Adrenal gland (tissue), 12 donors: ENCODE results near the gene C1orf174. TPM values are rescaled to one million over a fixed set of nuclear protein-coding genes. Genes with fewer than 3 reads are reported as not detected.

Source experiments
- DNase-seq, 7 donors: peaks; one replicate each; pipeline ENCODE4 v3.0.0-alpha.2; 2019 to 2020
- H3K27ac ChIP-seq, 5 donors: fragments of 200-600 bp; sonication (generic) in 4 of 5; 1 replicate in 3 of 5; 2 replicates in 2 of 5; pipeline versions ENCODE4 v1.5.1 to v1.8.0; 2016 to 2020; ENCODE audit warnings: mild to moderate bottlenecking in 1 of 5
- H3K27me3 ChIP-seq: fragments of 200-600 bp; 2 replicates; pipeline ENCODE4 v1.8.0; 2021
- H3K36me3 ChIP-seq, 2 donors: fragments of 200-600 bp; replicated peaks in 1 of 2; 1 replicate in 1 of 2; 2 replicates in 1 of 2; pipeline versions ENCODE4 v1.5.1 to v1.8.0; 2018 to 2022
- H3K4me1 ChIP-seq, 2 donors: fragments of 200-600 bp; replicated peaks in 1 of 2; 1 replicate in 1 of 2; 2 replicates in 1 of 2; pipeline versions ENCODE4 v1.5.1 to v1.8.0; 2018 to 2021
- H3K4me3 ChIP-seq, 4 donors: fragments of 200-600 bp; sonication (generic) in 3 of 4; one replicate each; pipeline ENCODE4 v1.5.1; 2016 to 2018
- H3K9me3 ChIP-seq, 3 donors: fragments of 200-600 bp; sonication (generic) in 1 of 3; replicated peaks in 1 of 3; 1 replicate in 2 of 3; 2 replicates in 1 of 3; pipeline versions ENCODE4 v1.5.1 to v1.8.0; 2016 to 2021
- CTCF ChIP-seq, 6 experiments: fragments of 450-650 bp in 4 of 6; fragments of 200-600 bp in 2 of 6; sonication (generic) in 1 of 6; IDR thresholded peaks; 1 replicate in 5 of 6; 2 replicates in 1 of 6; pipeline versions ENCODE4 v1.5.1 to v1.8.0; 2016 to 2021; ENCODE audit warnings: antibody characterized with exemption in 6 of 6, mild to moderate bottlenecking in 2 of 6, moderate library complexity in 1 of 6
- POLR2A ChIP-seq, 2 donors: fragments of 450-650 bp; IDR thresholded peaks; one replicate each; pipeline ENCODE4 v1.6.1; 2017; ENCODE audit warnings: antibody characterized with exemption in 2 of 2, mild to moderate bottlenecking in 2 of 2, moderate library complexity in 1 of 2
- WGBS, 4 donors: extraction: QIAGEN DNeasy Blood & Tissue Kit in 2 of 4; methylation state at CpG; one replicate each; pipeline versions ENCODE4 v1.1.5 to v1.1.7; 2013 to 2017; 5-methylcytosine and 5-hydroxymethylcytosine counted together
- intact Hi-C, 2 donors: fragments of 100-400 bp; cut with DNase I; formaldehyde crosslinking; loops; one replicate each; pipeline versions ENCODE4 v1.14.1 to v1.15.0; 2022 to 2023
- polyA plus RNA-seq, 3 donors: library from polyadenylated mRNA; stranded (reverse); fragments of 200-250 nt in 2 of 3; fragments of 350-450 nt in 1 of 3; fragmentation: Illumina TruSeq in 1 of 3; extraction: RNeasy Lipid Tissue Mini Kit (QIAGEN cat#74804) in 1 of 3; gene quantifications; one replicate each; pipeline ENCODE4 v1.2.3, GENCODE V29; 2013 to 2014
- total RNA-seq, 9 donors: library from RNA; depleted of rRNA in 4 of 9; stranded (reverse); fragments of >200 nt in 4 of 9; fragments of 120-200 nt in 1 of 9; fragmentation: NEBNext Ultra II Directional in 1 of 9; extraction: Animal tissue kit (Norgen Biotek cat#: 25700) in 1 of 9; gene quantifications; one replicate each; pipeline versions ENCODE4 v1.1.0 to v1.2.4, GENCODE V29; 2013 to 2023
- donor health status: healthy with polysubstance abuse.
- donor health status: Bipolar disorder and iron deficiency.
- donor health status: DM: yes; HTN: yes; CAD: no.
- donor health status: DM: no; HTN: no; CAD: no.
- donor health status: DM: no; HTN: no; CAD: no.
- donor health status: DM: yes; HTN: yes; CAD: no.

Gene C1orf174
- total and polyA plus RNA-seq, 12 donors, result 11.5 to 28.0 (median 19.0) TPM

GRCh38 chr1:3910049-3910731, 10.1 kb upstream of the C1orf174 start:
- WGBS, 4 donors, result 75 to 84% (median 79%) methylated on average over 13 to 30 of the region's 30 CpGs
- intact Hi-C loops, result no loop called here

GRCh38 chr1:3909615-3910014, 9.5 kb upstream of the C1orf174 start:
- peak in 1 of 7 donors; percentile 5 for DNase-seq
- Histone ChIP-seq H3K36me3 (no peaks in the 10 kb centered on the region), H3K4me1 (no peaks in the 10 kb centered on the region), H3K4me3 (no peak overlapping the region), H3K9me3 (no peaks in the 10 kb centered on the region), H3K27ac (no peak overlapping the region), H3K27me3 (peaks cover 4% of the 10 kb centered on the region)
- intact Hi-C loops, result no loop called here
- TF ChIP-seq POLR2A (IDR thresholded peaks at IDR 0.05), result no peak
- no peak for TF ChIP-seq CTCF (IDR thresholded peaks at IDR 0.05)
- WGBS, 4 donors, result 60 to 75% (median 69%) methylated on average over 7 of the region's 7 CpGs

More at GRCh38 chr1:3910049-3910731, 10.1 kb upstream of the C1orf174 start:
- Histone ChIP-seq H3K4me3 (no peak overlapping the region), H3K4me1 (no peaks in the 10 kb centered on the region), H3K27ac (no peak overlapping the region), H3K36me3 (no peaks in the 10 kb centered on the region), H3K9me3 (no peaks in the 10 kb centered on the region), H3K27me3 (peaks cover 4% of the 10 kb centered on the region)
- TF ChIP-seq CTCF (IDR thresholded peaks at IDR 0.05) (no peak), POLR2A (IDR thresholded peaks at IDR 0.05) (no peak)
- DNase-seq, result no peak

DNA sequence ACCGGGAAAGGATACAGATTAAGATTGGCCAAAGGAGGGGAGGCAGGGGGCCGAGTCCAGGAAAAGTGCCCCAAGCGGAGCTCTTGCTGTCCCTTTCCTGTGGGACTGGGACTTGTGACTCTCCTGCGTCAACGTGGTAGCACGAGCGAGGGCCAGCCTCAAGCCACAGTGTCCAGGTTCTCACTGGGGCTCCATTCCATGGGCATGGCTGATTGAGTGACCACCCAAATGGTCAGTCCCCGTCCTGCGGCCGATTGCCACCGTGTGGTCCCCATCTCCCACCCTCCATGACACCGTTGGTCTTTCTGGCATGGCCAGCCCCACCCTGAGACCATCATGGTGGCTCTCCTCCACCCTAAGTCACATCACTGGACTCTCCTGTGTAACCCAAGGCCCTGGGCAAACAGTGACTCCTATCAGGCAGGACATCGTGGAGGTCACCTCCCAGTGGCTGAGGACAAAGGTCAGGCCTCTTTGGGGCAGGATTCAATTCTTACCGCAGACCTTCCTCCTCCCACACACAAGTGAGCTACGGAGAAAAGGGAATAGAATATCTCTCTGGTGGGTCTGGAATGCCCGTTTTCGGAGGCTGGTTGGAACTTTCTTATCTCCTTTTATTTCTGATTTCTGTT, 8.9 kb upstream of the C1orf174 start:
- no peaks in the 10 kb centered on the region for H3K9me3 ChIP-seq
- no peak overlapping the region for H3K27ac ChIP-seq
- no peak for TF ChIP-seq CTCF (IDR thresholded peaks at IDR 0.05)
- no peak for DNase-seq
- no peak overlapping the region for H3K4me3 ChIP-seq
- no peaks in the 10 kb centered on the region for H3K4me1 ChIP-seq
- intact Hi-C loops, result no loop called here
- WGBS, 4 donors, result 74 to 85% (median 78%) methylated on average over 9 to 17 of the region's 17 CpGs
- H3K36me3 ChIP-seq, result no peaks in the 10 kb centered on the region
- peaks cover 4% of the 10 kb centered on the region for H3K27me3 ChIP-seq

DNA sequence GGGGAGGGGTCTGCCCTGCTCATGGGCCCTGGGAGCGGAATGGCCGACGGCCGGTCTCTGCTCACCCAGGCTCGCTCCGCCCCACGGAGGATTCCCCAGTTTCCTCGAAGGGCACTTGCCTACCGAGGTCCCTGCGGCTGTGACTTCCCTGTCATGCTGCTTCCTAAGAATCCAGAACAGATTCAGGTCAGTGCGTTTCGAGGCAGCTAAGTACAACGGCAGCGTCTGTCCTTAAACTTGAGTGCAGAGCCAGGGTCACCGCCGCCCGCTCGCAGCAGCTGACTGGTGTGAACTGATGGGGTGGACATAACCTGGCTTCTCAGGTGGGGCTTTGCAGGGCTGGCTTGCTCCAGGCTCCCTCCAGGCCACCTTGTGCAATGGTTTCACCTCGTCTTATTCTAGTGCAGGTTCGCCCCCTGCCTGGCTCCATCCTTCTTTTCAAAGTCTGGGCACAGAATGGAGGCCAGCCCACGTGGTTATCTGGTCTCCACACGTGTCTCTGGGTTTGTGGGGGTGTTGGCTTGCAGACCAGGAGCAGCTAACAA, 7.6 kb upstream of the C1orf174 start:
- Histone ChIP-seq H3K27me3 (peaks cover 4% of the 10 kb centered on the region), H3K9me3 (no peaks in the 10 kb centered on the region), H3K36me3 (no peaks in the 10 kb centered on the region), H3K4me1 (no peaks in the 10 kb centered on the region), H3K27ac (no peak overlapping the region), H3K4me3 (no peak overlapping the region)
- WGBS, 4 donors, result 69 to 80% (median 79%) methylated on average over 14 to 22 of the region's 22 CpGs
- intact Hi-C loops, result no loop called here
- no peak for TF ChIP-seq POLR2A (IDR thresholded peaks at IDR 0.05)
- DNase-seq, result no peak
